ENCODE results near the gene RNF187. TPM values are rescaled to one million over a fixed set of nuclear protein-coding genes. Genes with fewer than 3 reads are reported as not detected.

Gene RNF187
- total RNA-seq, 2 donors from 2014 or later = 65.6 to 77.8 TPM

- peaks cover 57% of the 10 kb centered on the region for H3K27me3 Mint-ChIP-seq
- H3K36me3 Mint-ChIP-seq (ENCODE audit: low read depth) = no peaks in the 10 kb centered on the region
- ATAC-seq = no peak
Measured at GRCh38 chr1:228543396-228543795, 56.2 kb downstream of the RNF187 start.

GRCh38 chr1:228544021-228544850 lies 57.1 kb downstream of the RNF187 start:
- Mint-ChIP-seq H3K4me3 (no peak overlapping the region), H3K4me1 (peaks cover 2% of the 10 kb centered on the region), H3K36me3 (ENCODE audit: low read depth) (no peaks in the 10 kb centered on the region), H3K27me3 (peaks cover 58% of the 10 kb centered on the region), H3K27ac (no peak overlapping the region)
- no peaks in the 10 kb centered on the region for H3K9me3 ChIP-seq (ENCODE audit: control insufficient read depth, low read length, poor library complexity, severe bottlenecking)
- ATAC-seq = no peak
- DNase-seq = no peak

More at GRCh38 chr1:228543396-228543795, 56.2 kb downstream of the RNF187 start:
- Mint-ChIP-seq H3K4me1 (peaks cover 2% of the 10 kb centered on the region), H3K4me3 (no peak overlapping the region), H3K27ac (no peak overlapping the region)
- DNase-seq = no peak
- H3K9me3 ChIP-seq (ENCODE audit: control insufficient read depth, low read length, poor library complexity, severe bottlenecking) = no peaks in the 10 kb centered on the region

GRCh38 chr1:228544921-228545591 lies 57.9 kb downstream of the RNF187 start:
- Mint-ChIP-seq H3K4me1 (peaks cover 2% of the 10 kb centered on the region), H3K4me3 (no peak overlapping the region), H3K36me3 (ENCODE audit: low read depth) (no peaks in the 10 kb centered on the region), H3K27me3 (peaks cover 59% of the 10 kb centered on the region), H3K27ac (no peak overlapping the region)
- ATAC-seq (no peak), DNase-seq (no peak)
- no peaks in the 10 kb centered on the region for H3K9me3 ChIP-seq (ENCODE audit: control insufficient read depth, low read length, poor library complexity, severe bottlenecking)

Other genes with a start within 250 kb of the RNF187 start
- 10 to 100 TPM; 35.5 to 52.5 TPM for gene TRIM11, start 80.5 kb upstream of the RNF187 start, total RNA-seq
- 1 to 10 TPM in 1 of 2 donors, under 1 TPM in 1; 0.47 to 2.0 TPM for gene TRIM17, start 70.5 kb upstream of the RNF187 start, total RNA-seq
- 1 to 10 TPM; 1.5 to 2.0 TPM for gene RHOU, start 248.1 kb downstream of the RNF187 start, total RNA-seq

Measured in T-helper 17 cell (primary cell).